Lower lobe of right lung (tissue), 2 donors: Measurements from ENCODE around the gene ZMIZ1. TPM values are rescaled to one million over a fixed set of nuclear protein-coding genes. Genes with fewer than 3 reads are reported as not detected.

Experiments
- ATAC-seq, 2 donors: fragments of 200-7000 bp; cut with Tn5 transposase; one replicate each; pipeline ENCODE4 v1.9.1; 2020 to 2022; ENCODE audit warnings: mild to moderate bottlenecking in 2 of 2, moderate library complexity in 2 of 2
- DNase-seq: peaks from one replicate; pipeline ENCODE4 v3.0.0-alpha.2; 2020
- H3K27ac ChIP-seq: fragments of 200-600 bp; one replicate; pipeline ENCODE4 v1.8.0; 2022
- H3K27me3 ChIP-seq: fragments of 200-600 bp; one replicate; pipeline ENCODE4 v1.8.0; 2022; ENCODE audit warnings: low read depth
- H3K36me3 ChIP-seq: fragments of 200-600 bp; one replicate; pipeline ENCODE4 v1.8.0; 2022; ENCODE audit warnings: mild to moderate bottlenecking
- H3K4me1 ChIP-seq: fragments of 200-600 bp; one replicate; pipeline ENCODE4 v1.8.0; 2022
- H3K4me3 ChIP-seq: fragments of 200-600 bp; one replicate; pipeline ENCODE4 v1.8.0; 2022; ENCODE audit warnings: mild to moderate bottlenecking
- H3K9me3 ChIP-seq: fragments of 200-600 bp; one replicate; pipeline ENCODE4 v1.8.0; 2022
- CTCF ChIP-seq: fragments of 200-600 bp; IDR thresholded peaks from one replicate; pipeline ENCODE4 v1.8.0; 2022; ENCODE audit warnings: antibody characterized with exemption, mild to moderate bottlenecking
- intact Hi-C: fragments of 100-400 bp; cut with DNase I; formaldehyde crosslinking; loops from one replicate; pipeline ENCODE4 v1.11.0; 2022
- total RNA-seq: library from RNA; stranded (reverse); fragmentation: NEBNext Ultra II Directional; extraction: Animal tissue kit (Norgen Biotek cat#: 25700); gene quantifications from one replicate; pipeline ENCODE4 v1.2.1, GENCODE V29; 2021
- donor health status: DM: no; HTN: yes; CAD: no; lungs with severe emphysema.

Gene ZMIZ1
- total RNA-seq, 1 donor from 2014 or later = 102 TPM

GRCh38 chr10:79287973-79288723 is 219.4 kb downstream of the ZMIZ1 start:
- Histone ChIP-seq H3K9me3 (no peaks in the 10 kb centered on the region), H3K36me3 (peaks cover 71% of the 10 kb centered on the region), H3K27me3 (no peaks in the 10 kb centered on the region), H3K27ac (peak overlapping the region; percentile 53), H3K4me3 (no peak overlapping the region), H3K4me1 (peaks cover 66% of the 10 kb centered on the region)
- DNase-seq = peak; percentile 56
- TF ChIP-seq CTCF = no peak
- ATAC-seq = no peak
- intact Hi-C loops = no loop called here

GRCh38 chr10:79289801-79290200 is 221.0 kb downstream of the ZMIZ1 start:
- no peak for TF ChIP-seq CTCF
- intact Hi-C loops = no loop called here
- peaks cover 72% of the 10 kb centered on the region for H3K4me1 ChIP-seq
- ATAC-seq (no peak), DNase-seq (no peak)
- no peak overlapping the region for H3K4me3 ChIP-seq
- no peaks in the 10 kb centered on the region for H3K27me3 ChIP-seq
- no peaks in the 10 kb centered on the region for H3K9me3 ChIP-seq
- H3K36me3 ChIP-seq = peaks cover 72% of the 10 kb centered on the region
- no peak overlapping the region for H3K27ac ChIP-seq

GRCh38 chr10:79292026-79292766 is 223.4 kb downstream of the ZMIZ1 start:
- peaks cover 75% of the 10 kb centered on the region for H3K36me3 ChIP-seq
- H3K27me3 ChIP-seq = no peaks in the 10 kb centered on the region
- H3K27ac ChIP-seq = peak overlapping the region; percentile 6
- H3K9me3 ChIP-seq = no peaks in the 10 kb centered on the region
- intact Hi-C loops = no loop called here
- H3K4me1 ChIP-seq = peaks cover 54% of the 10 kb centered on the region
- no peak for TF ChIP-seq CTCF
- H3K4me3 ChIP-seq = no peak overlapping the region
- ATAC-seq (no peak), DNase-seq (no peak)

DNA sequence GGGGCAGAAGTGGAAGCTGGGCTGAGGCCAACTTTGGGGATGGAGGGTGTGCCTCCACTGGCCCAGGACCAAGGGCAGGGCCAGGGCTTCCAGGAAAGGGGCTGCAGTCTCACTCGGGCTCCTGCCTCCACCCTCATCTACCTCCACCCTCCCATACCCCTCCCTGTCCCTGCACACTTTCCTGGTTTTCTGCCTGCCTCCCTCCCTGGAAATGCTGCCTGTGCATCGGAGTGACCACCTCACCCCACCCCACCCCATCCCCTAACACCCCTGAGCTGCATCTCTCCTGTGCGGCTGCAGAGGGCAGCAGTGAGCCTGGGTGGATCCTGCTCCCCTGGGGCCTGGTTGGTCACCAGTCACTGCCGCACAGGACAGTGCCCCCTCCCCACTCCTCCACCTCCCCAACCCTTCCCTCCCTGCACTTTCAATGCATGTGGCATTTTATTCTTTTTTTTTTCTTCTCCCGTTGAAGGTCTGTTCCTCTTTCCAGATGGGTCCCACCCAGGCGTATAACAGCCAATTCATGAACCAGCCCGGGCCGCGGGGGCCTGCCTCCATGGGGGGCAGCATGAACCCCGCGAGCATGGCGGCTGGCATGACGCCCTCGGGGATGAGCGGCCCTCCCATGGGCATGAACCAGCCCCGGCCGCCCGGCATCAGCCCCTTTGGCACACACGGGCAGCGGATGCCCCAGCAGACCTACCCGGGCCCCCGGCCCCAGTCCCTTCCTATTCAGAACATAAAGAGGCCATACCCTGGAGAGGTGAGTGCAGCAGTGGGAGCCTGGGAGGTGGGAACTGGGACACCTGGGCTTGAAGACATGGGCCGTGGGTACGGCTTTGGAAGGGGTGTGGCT is 224.4 kb downstream of the ZMIZ1 start:
- TF ChIP-seq CTCF = peak; percentile 40
- peaks cover 45% of the 10 kb centered on the region for H3K4me1 ChIP-seq
- peaks cover 84% of the 10 kb centered on the region for H3K36me3 ChIP-seq
- DNase-seq (no peak), ATAC-seq (peak; percentile 34 to 46)
- no peaks in the 10 kb centered on the region for H3K9me3 ChIP-seq
- no peak overlapping the region for H3K4me3 ChIP-seq
- no peaks in the 10 kb centered on the region for H3K27me3 ChIP-seq
- intact Hi-C loops = no loop called here
- H3K27ac ChIP-seq = peak overlapping the region; percentile 76

GRCh38 chr10:79293841-79294581 is 225.2 kb downstream of the ZMIZ1 start:
- TF ChIP-seq CTCF = no peak
- H3K4me3 ChIP-seq = no peak overlapping the region
- peaks cover 93% of the 10 kb centered on the region for H3K36me3 ChIP-seq
- peak; percentile 77 to 85 for ATAC-seq
- H3K4me1 ChIP-seq = peaks cover 44% of the 10 kb centered on the region
- H3K9me3 ChIP-seq = no peaks in the 10 kb centered on the region
- peak; percentile 88 for DNase-seq
- peak overlapping the region; percentile 76 for H3K27ac ChIP-seq
- H3K27me3 ChIP-seq = no peaks in the 10 kb centered on the region
- intact Hi-C loops = no loop called here
